HepG2 (cell line): ENCODE measurements around the gene C1orf159. TPM values are rescaled to one million over a fixed set of nuclear protein-coding genes. Genes with fewer than 3 reads are reported as not detected.

Experiments used
- AKAP8 ChIP-seq: sonication (generic); formaldehyde crosslinking; IDR thresholded peaks from 2 replicates; pipeline ENCODE4 v1.5.1; 2020; ENCODE audit warnings: mild to moderate bottlenecking, missing genetic modification reagents
- EEA1 ChIP-seq: sonication (generic); formaldehyde crosslinking; IDR thresholded peaks from 2 replicates; pipeline ENCODE4 v1.5.1; 2020; ENCODE audit warnings: mild to moderate bottlenecking, missing genetic modification reagents, borderline replicate concordance
- HIVEP1 ChIP-seq: sonication (generic); formaldehyde crosslinking; IDR thresholded peaks from 2 replicates; pipeline ENCODE4 v1.4.0; 2020; ENCODE audit warnings: mild to moderate bottlenecking, missing genetic modification reagents
- JDP2 ChIP-seq: sonication (generic); formaldehyde crosslinking; IDR thresholded peaks from 2 replicates; pipeline ENCODE4 v1.8.1; 2022; ENCODE audit warnings: missing genetic modification reagents, borderline replicate concordance
- MYNN ChIP-seq: sonication (generic); formaldehyde crosslinking; IDR thresholded peaks from 2 replicates; pipeline ENCODE4 v1.4.0; 2020; ENCODE audit warnings: mild to moderate bottlenecking, low read depth, missing genetic modification reagents
- NCOA1 ChIP-seq: sonication (generic); formaldehyde crosslinking; IDR thresholded peaks from 2 replicates; pipeline ENCODE4 v1.9.0; 2021; ENCODE audit warnings: missing genetic modification reagents
- NFATC3 ChIP-seq: sonication (generic); formaldehyde crosslinking; IDR thresholded peaks from 2 replicates; pipeline ENCODE4 v1.5.1; 2020; ENCODE audit warnings: mild to moderate bottlenecking, missing genetic modification reagents
- PITX1 ChIP-seq: sonication (generic); formaldehyde crosslinking; IDR thresholded peaks from 2 replicates; pipeline ENCODE4 v1.5.1; 2020; ENCODE audit warnings: mild to moderate bottlenecking, missing genetic modification reagents
- RAD21 ChIP-seq: fragments of 450-650 bp; formaldehyde crosslinking; IDR thresholded peaks from 2 replicates; pipeline ENCODE4 v1.5.0; 2020; ENCODE audit warnings: mild to moderate bottlenecking
- REXO4 ChIP-seq: sonication (generic); formaldehyde crosslinking; IDR thresholded peaks from 2 replicates; pipeline ENCODE4 v1.8.0; 2022; ENCODE audit warnings: missing genetic modification reagents, mild to moderate bottlenecking, borderline replicate concordance
- SNRNP70 ChIP-seq: fragments of 200-400 bp; formaldehyde crosslinking; IDR thresholded peaks from 2 replicates; pipeline ENCODE4 v1.6.1; 2017; ENCODE audit warnings: mild to moderate bottlenecking, low read depth, low read length, moderate library complexity
- SP4 ChIP-seq: sonication (generic); formaldehyde crosslinking; IDR thresholded peaks from 2 replicates; pipeline ENCODE4 v1.8.1; 2023; ENCODE audit warnings: mild to moderate bottlenecking, missing genetic modification reagents
- TEAD3 ChIP-seq: optimal IDR thresholded peaks from 2 replicates; pipeline ENCODE3; 2016; ENCODE audit warnings: borderline replicate concordance
- TP53 ChIP-seq: sonication (generic); formaldehyde crosslinking; conservative IDR thresholded peaks from 2 replicates; pipeline ENCODE4 v1.4.0; 2020; ENCODE audit warnings: missing genetic modification reagents
- TSC22D2 ChIP-seq: sonication (generic); formaldehyde crosslinking; IDR thresholded peaks from 2 replicates; pipeline ENCODE4 v1.5.1; 2020; ENCODE audit warnings: missing genetic modification reagents, mild to moderate bottlenecking, borderline replicate concordance
- ZBTB46 ChIP-seq: sonication (generic); formaldehyde crosslinking; IDR thresholded peaks from 2 replicates; pipeline ENCODE4 v1.4.0; 2020; ENCODE audit warnings: mild to moderate bottlenecking, missing genetic modification reagents, borderline replicate concordance
- ZFP82 ChIP-seq: sonication (generic); formaldehyde crosslinking; IDR thresholded peaks from 2 replicates; pipeline ENCODE4 v1.5.1; 2020; ENCODE audit warnings: mild to moderate bottlenecking, missing genetic modification reagents, borderline replicate concordance
- ZNF652 ChIP-seq: IDR thresholded peaks from 2 replicates; pipeline ENCODE4 v1.6.1; 2016; ENCODE audit warnings: low read depth, borderline replicate concordance
- polyA plus RNA-seq, 8 experiments: library from polyadenylated mRNA; depleted of rRNA in 3 of 8; stranded (reverse) in 7 of 8; unstranded in 1 of 8; fragments of >200 nt; fragmentation: Illumina TruSeq in 4 of 8; extraction: Trizol in 4 of 8; gene quantifications; 2 replicates each; pipeline versions ENCODE4 v1.2.1 to v1.2.3, GENCODE V29; 2011 to 2016; ENCODE audit warnings: low read depth in 4 of 8, missing spikeins in 1 of 8, mixed read lengths in 1 of 8; ENCODE audit not compliant: insufficient read depth in 1 of 8
- total RNA-seq, 5 experiments: library from RNA; depleted of rRNA; stranded (reverse); fragments of >200 nt; fragmentation: Illumina TruSeq; extraction: Trizol; gene quantifications; 2 replicates each; pipeline ENCODE4 v1.2.3, GENCODE V29; 2016; ENCODE audit warnings: low read depth in 1 of 5
- TF ChIP-seq, protein P1 (sequence below): IDR thresholded peaks from 2 replicates; pipeline ENCODE4 v1.6.1; 2016; ENCODE audit warnings: low read depth, borderline replicate concordance
- TF ChIP-seq, protein P2 (sequence below): sonication (generic); formaldehyde crosslinking; IDR thresholded peaks from 2 replicates; pipeline ENCODE4 v1.4.0; 2020; ENCODE audit warnings: missing genetic modification reagents, borderline replicate concordance
- TF ChIP-seq, protein P3 (sequence below): IDR thresholded peaks from 2 replicates; pipeline ENCODE4 v1.6.1; 2016; ENCODE audit warnings: low read depth

The C1orf159 gene
- total and polyA plus RNA-seq, 2 of the 13 experiments (the other 11 are each of a cell fraction or from before 2014, with no cell fraction given) = 3.8 to 6.7 TPM

DNA sequence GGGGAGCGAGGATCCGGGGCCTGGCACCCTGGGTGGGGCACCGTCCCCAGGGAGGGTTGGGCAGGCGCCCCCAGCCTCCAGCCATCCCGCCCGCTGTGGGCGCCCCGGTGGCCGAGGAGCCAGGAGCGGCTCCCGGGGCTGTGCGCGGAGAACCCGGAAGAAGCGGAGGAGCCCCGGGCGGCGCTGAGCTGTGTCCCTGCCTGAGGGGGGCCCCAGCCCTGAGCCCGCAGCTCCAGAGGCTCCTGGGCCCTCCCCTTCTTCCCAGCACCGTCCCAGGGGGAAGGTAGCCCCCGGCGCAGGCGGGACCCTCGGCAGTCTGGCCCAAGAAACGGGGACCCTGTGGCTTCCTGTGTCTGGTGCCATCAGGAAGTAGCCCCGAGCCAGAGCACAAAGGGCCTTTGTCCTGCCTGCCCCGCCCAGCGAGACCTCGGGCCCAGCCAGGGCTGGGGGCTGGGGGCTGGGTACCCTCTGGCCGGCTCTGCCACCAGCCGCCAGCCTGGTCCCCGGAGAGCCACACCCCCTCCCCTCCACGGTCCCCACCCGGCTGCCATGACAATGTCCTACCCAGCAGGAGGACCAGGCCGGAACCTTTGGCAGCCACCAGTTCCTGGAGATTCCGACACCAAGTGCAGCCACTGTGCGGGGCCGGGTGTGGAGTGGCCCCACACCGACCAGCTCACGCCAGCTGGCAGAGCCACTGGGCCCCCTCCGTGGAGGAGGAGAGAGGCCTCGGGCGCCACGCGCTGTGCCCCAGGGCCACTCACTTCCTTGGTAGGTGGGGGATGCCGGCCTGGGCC lies 42.2 kb upstream of the C1orf159 start (continued):
- no peak for TF ChIP-seq TP53
- TF ChIP-seq TSC22D2 = no peak
- TF ChIP-seq ZFP82 (CRISPR knock-in tag) = no peak
- no peak for TF ChIP-seq HIVEP1 (CRISPR knock-in tag)
- no peak for TF ChIP-seq NCOA1 (CRISPR knock-in tag)
- no peak for TF ChIP-seq EEA1 (CRISPR knock-in tag)
- TF ChIP-seq SP4 (CRISPR knock-in tag) = no peak
- TF ChIP-seq JDP2 (CRISPR knock-in tag) = no peak
- TF ChIP-seq, protein P1, sequence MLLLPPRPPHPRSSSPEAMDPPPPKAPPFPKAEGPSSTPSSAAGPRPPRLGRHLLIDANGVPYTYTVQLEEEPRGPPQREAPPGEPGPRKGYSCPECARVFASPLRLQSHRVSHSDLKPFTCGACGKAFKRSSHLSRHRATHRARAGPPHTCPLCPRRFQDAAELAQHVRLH (CRISPR knock-in tag) = no peak
- TF ChIP-seq ZBTB46 (CRISPR knock-in tag) = no peak
- no peak for TF ChIP-seq SNRNP70
- TF ChIP-seq, protein P2, sequence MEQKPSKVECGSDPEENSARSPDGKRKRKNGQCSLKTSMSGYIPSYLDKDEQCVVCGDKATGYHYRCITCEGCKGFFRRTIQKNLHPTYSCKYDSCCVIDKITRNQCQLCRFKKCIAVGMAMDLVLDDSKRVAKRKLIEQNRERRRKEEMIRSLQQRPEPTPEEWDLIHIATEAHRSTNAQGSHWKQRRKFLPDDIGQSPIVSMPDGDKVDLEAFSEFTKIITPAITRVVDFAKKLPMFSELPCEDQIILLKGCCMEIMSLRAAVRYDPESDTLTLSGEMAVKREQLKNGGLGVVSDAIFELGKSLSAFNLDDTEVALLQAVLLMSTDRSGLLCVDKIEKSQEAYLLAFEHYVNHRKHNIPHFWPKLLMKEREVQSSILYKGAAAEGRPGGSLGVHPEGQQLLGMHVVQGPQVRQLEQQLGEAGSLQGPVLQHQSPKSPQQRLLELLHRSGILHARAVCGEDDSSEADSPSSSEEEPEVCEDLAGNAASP = no peak
- TF ChIP-seq, protein P3, sequence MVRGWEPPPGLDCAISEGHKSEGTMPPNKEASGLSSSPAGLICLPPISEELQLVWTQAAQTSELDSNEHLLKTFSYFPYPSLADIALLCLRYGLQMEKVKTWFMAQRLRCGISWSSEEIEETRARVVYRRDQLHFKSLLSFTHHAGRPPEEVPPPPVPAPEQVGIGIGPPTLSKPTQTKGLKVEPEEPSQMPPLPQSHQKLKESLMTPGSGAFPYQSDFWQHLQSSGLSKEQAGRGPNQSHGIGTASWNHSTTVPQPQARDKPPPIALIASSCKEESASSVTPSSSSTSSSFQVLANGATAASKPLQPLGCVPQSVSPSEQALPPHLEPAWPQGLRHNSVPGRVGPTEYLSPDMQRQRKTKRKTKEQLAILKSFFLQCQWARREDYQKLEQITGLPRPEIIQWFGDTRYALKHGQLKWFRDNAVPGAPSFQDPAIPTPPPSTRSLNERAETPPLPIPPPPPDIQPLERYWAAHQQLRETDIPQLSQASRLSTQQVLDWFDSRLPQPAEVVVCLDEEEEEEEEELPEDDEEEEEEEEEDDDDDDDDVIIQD (CRISPR knock-in tag) = no peak
- TF ChIP-seq MYNN (CRISPR knock-in tag) = no peak
- no peak for TF ChIP-seq TEAD3 (CRISPR knock-in tag)
- 0 out of 2 replicates have a peak, but pooled peaks have one; percentile 44 for TF ChIP-seq PITX1 (CRISPR knock-in tag)
- 0 out of 2 replicates have a peak, but pooled peaks have one; percentile 22 for TF ChIP-seq AKAP8
- TF ChIP-seq RAD21 (CRISPR knock-in tag) = no peak
- no peak for TF ChIP-seq REXO4 (CRISPR knock-in tag)
- no peak for TF ChIP-seq NFATC3 (CRISPR knock-in tag)
- no peak for TF ChIP-seq ZNF652 (CRISPR knock-in tag)
